GM18526 (cell line): ENCODE measurements around the gene ECHDC3.

Experiments used
- POLR2A ChIP-seq: IDR thresholded peaks from 3 replicates; pipeline ENCODE4 v1.6.1; 2011; ENCODE audit not compliant: insufficient read length; ENCODE audit errors: extremely low read depth

The ECHDC3 gene, protein sequence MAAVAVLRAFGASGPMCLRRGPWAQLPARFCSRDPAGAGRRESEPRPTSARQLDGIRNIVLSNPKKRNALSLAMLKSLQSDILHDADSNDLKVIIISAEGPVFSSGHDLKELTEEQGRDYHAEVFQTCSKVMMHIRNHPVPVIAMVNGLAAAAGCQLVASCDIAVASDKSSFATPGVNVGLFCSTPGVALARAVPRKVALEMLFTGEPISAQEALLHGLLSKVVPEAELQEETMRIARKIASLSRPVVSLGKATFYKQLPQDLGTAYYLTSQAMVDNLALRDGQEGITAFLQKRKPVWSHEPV

DNA sequence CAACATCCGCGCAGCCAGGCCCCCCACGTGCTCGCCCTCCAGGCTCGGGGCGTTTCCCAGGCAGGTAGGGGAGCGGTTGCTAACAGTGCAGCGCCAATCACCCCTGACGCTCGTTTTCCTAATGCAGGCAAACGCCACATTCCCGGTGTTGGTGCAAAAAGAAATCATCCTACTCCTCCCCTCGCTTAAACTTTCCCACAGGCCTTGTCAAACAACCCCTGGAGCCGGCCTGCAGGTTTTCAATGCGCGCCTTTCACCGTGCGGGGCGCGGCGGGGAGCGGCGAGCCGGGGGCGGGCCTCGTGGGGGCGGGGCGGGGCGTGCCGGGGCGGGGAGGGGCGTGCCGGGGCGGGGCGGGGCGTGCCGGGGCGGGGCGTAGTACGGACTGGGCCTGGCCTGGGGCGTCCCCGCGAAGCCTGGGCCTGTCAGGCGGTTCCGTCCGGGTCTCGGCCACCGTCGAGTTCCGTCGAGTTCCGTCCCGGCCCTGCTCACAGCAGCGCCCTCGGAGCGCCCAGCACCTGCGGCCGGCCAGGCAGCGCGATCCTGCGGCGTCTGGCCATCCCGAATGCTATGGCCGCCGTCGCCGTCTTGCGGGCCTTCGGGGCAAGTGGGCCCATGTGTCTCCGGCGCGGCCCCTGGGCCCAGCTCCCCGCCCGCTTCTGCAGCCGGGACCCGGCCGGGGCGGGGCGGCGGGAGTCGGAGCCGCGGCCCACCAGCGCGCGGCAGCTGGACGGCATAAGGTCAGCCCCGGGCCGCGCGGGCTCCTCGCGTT lies at the start of gene ECHDC3:
ECHDC3 (plus strand) TSS at position 374 of the 770 bp plus-strand sequence; CDS start at position 569, 195 bp downstream.
- TF ChIP-seq POLR2A, result peak; percentile 33

DNA sequence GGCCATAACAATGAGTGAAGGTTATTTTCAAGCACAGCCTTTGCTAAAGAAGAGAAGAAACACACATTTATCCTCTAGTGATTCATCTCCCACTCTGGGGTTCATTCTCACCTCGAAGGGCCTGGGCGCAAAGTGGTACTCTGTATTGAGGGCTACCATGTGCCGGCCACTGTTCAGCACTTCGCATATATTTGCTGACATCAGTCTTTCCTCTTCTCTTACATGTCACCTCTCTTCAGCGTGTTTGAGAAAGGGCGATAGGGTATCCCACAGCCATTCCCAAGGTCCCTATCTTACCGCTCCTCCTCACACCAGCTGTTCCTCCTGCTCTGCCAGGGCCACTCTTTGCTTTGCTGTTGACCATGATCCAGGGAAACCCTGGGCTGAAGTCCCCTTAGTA lies 48.8 kb upstream of the ECHDC3 start:
- TF ChIP-seq POLR2A, result no peak

DNA sequence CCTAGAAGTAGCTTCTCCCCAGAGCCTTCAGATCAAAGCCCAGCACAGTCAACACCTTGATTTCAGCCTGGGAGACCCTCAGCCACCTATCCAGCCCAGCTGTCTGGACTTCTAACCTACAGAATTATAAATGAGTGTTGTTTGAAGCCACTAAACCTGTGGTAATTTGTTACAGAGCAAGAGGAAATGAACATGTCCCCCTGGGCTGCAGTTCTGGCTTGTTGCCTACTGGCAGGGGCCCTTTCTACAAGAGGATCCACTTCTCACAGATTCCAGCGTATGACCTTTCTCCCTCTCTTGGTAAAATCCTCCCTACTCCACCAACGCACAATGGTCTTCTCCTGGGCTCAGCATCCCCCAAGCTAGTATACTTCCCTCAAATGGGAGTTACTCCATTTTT lies 46.4 kb upstream of the ECHDC3 start:
- TF ChIP-seq POLR2A, result no peak

DNA sequence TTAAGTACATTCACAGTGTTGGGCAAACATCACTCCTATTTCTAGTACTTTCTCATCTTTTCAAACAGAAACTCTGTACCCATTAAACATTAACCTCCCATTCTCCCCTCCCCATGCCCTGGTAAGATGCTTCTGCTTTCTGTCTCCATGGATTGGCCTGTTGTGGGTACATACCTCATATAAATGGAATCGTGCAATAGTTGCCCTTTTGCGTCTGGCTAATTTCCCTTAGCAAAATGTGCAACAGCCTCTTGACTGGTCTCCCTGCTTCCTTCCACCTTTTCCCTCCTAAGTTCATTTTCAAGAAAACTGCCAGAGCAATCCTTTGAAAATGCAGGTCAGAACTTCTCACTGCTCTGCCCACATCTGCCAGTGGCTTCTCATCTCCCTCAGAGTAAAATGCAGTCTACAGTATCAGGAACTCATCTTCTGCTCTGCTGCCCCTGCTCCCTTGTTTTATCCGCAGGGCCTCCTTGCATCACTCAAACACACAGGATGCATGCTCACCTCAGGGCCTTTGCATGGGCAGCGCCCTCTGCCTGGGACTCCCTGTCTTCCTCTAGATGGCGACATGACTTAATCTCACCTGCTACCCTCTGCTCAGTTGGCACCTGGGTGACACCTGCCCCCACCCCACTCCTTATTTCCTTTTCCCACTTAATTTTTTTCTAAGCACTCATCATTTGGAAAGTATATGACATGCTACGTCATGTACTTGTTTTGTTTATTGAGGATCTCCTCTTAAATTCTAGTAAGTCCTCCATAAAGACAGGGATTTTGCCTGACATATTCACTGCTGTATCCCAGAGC lies 44.3 kb upstream of the ECHDC3 start:
- TF ChIP-seq POLR2A, result no peak

DNA sequence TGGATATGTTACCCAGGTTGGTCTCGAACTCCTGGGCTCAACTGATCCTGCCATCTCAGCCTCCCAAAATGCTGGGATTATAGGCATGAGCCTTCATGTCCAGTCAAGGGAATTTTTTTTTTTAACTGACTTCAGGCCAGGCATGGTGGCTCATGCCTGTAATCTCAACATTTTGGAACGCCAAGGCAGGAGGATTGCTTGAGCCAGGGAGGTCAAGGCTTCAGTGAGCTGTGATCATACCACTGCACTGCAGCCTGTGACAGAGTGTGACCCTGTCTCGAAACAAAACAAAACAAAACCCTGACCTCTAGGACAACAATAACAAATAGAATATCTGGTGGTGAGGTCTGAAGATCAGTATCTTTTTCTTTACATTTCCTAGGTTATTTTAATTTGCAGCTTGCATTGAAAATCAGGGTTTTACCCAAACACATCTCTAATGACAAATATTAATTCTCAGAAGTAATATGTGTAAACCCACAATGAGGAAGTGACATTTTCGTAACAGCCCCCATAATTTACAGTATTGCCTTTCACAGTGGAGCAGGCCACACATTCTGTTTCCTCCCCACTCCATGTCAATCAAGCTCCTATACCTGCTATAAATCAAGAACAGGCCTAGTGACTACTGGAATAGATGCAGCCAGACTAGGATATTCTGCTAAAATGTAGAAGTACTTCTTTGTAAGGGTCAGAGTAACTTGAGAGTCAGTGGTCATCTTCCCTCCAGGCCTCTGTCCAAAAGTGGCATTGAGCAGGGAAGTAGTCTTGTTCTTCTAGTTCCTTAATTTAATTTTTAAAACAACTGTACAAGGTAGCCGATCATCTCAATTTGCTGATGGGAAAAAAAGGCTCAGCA lies 43.3 kb upstream of the ECHDC3 start:
- no peak for TF ChIP-seq POLR2A

DNA sequence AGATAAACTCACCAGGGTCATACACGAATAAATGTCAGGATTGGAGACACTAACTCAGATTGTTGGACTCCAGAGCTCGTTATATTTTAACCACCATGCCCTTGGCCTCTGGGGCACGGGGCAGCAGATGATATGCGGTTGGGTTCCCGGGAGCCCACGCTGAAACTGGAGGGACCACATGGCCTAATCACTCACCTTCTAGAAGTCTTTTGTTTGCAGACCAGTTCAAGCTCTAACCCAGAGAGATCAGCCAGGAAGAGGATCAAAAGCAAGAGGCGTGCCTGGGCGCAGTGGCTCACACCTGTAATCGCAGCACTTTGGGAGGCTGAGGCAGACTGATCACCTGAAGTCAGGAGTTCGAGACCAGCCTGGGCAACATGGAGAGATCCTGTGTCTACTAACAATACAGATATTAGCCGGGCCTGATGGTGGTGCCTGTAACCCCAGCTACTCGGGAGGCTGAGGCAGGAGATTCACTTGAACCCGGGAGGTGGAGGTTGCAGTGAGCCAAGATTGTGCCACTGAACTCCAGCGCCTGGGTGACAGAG lies 42.6 kb upstream of the ECHDC3 start:
- no peak for TF ChIP-seq POLR2A

DNA sequence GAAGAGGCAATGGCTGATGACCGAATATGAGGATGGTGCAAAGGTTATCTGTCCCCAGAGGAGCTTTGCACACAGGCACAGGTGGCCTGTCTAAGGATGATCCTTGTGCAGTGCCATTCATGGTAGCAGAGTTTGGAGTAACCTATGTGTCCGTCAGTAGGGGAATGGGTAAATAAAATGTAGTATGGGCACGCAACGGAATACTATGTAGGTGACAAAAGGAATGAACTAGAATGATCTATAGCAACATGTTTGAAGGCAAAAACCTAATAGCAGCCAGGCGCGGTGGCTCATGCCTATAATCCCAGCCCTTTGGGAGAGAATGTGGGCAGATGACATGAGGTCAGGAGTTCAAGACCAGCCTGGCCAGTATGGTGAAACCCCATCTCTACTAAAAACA lies 41.6 kb upstream of the ECHDC3 start:
- no peak for TF ChIP-seq POLR2A

DNA sequence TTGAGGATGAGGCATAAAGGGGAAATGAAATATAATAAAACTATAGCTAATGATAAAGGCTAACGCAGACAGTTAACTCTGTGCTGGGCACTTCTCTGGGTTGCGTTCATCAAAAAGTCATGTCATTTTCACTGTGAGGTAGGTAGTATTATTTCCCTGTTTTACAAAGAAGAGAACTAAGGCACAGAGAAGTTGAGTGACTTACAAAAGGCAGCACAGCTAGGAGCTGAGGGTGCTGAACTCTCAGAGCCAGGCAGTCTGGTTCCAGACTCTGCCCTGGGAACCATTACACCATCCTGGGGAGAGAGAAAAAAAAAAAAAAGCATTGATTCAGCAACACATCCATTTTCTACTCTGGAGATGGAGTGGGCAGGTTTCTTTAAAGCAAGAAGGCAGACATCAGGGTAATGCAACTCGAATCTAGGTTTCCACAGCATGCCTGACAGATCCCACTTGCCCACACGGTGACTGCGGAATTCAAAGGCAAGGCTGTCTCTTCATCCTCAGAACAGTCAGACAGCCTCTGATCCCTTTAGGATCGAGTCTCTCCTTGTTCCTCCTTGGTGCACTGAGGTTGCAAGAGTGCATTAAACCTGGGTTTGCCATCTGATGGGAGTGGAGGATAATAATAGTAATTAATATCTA lies 40.6 kb upstream of the ECHDC3 start:
- TF ChIP-seq POLR2A, result no peak

DNA sequence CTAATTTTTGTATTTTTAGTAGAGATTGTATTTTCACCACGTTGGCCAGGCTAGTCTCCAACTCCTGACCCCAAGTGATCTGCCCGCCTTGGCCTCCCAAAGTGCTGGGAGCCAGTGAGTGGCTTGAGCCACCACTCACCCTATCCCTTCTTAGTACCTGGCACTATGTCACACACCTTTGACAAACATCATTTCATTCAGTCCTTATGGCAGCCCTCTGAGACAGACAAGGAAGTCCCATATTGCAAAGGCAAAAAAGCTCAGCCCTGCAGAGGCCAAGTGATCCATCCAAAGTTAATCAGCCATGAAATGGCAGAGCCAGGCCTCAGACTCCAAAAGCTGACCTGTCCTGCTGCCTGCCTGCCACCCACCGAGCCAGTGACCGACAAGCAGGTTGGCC lies 39.9 kb upstream of the ECHDC3 start:
- no peak for TF ChIP-seq POLR2A

DNA sequence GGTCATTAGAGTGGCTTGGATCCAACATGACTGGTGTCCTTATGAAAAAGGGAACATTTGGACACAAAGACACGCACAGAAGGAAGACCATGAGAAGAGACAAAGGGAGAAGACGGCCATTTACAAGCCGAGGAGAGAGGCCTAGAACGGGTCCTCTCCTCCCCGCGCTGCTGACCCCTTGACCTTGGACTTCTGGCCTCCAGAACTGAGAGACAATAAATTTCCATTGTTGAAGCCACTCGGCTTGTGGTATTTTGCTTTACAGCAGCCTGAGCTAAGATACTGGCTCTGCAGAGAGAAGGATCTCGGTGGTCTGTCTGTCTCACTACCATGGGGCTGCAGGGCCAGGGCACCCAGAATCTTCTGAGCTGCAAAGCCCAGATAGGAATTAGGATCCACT lies 38.1 kb upstream of the ECHDC3 start:
- no peak for TF ChIP-seq POLR2A

DNA sequence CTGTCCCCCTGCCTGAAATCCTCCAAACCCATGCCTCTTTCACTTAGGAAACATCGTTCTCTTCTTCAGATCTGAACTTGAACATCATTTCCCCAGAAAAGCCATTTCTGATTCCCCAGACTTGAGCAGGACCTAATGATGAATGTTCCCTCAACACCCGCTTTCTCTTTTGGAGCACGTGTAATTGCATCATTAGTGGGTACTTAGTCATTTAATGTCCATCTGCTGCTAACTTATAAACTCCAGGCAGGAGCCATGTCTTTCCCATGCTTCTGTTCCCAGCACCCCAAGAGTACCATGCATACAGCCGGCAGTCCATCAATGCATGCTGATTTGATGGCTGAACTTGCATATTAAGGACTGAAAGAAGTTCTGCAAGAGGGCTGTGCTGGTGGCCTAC lies 36.5 kb upstream of the ECHDC3 start:
- TF ChIP-seq POLR2A, result no peak

DNA sequence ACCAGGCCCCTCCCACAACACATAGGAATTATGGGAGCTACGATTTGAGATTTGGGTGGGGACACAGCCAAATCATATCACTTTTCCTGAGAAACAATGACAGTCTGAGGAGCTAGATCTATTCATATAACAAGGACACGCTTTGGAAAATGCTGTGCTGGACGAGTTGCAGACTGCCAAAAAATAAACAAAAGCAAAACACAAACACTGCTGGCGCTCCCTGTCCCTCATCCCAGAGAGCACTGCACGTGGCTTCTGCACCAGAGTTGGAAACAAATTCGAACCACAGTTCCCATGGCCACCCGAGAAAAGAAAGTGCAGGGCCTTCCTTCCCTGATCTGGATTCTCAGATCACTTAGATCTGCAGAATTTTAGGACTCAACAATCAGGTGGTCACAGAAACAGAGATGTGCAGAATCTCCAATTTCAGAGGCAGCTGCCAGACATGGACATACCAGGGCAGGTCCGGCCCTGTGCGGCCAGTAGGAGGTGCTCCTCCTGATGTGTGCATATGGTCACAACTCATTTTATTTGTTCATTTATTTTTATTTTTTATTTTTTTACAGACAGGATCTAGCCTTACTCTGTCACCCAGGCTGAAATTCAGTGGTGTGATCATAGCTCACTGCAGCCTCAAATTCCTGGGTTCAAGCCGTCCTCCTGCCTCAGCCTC lies 35.2 kb upstream of the ECHDC3 start:
- TF ChIP-seq POLR2A, result no peak

DNA sequence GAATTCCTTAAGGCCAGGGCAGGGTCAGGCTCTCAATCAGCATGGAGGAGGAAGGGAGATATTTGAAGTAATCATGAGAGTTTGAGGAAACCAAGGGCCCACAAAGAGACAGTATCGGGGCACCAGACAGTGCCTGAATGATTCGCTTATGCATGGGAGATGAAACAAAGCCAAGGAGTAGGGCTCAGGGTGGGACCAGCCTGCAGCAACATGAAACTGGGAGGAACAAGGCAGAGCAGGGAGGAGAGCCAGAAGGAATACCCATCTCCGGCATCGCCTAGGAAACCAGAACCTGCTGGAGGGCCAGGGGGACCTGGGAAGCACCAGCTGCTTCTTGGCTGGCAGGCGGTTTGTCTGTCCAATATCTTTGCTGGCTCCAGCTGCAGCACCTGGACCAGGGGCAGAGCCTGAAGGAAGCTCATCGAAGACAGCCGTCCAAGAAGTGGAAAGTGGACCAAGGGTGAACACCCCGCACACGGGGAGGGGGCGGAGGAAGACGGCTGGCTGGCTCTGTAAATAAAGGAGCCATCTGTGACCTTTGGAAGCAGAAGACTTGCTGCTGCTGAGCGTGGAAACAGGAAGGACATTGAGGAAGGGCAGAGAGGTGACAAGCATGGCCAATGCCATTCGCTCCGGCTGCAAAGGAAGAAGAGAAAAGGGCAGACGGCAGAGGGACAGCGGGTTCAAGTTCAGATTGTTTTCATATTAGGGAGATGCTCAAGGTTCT lies 34.4 kb upstream of the ECHDC3 start:
- no peak for TF ChIP-seq POLR2A

DNA sequence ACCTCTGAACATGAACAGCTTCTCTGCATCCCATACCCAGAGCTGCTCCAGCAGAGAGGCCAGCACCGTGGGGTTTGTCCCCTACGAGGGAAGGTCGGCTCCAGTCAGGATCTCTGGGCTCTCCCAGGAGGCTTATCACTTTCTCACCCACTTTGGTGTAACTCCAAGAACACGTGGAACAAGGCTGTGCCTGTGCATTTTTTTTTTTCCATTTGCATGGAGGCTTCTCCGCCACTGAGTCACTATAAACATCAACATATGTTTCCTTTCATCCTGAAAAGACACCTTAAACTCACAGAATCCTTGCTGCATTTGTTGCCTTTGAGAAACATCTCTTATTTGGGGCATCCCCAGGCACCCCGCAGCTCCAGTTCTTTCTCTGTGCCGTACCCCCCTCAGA lies 29.4 kb upstream of the ECHDC3 start:
- TF ChIP-seq POLR2A, result no peak
